ENCODE data around the gene WDFY4.

Gene WDFY4

DNA sequence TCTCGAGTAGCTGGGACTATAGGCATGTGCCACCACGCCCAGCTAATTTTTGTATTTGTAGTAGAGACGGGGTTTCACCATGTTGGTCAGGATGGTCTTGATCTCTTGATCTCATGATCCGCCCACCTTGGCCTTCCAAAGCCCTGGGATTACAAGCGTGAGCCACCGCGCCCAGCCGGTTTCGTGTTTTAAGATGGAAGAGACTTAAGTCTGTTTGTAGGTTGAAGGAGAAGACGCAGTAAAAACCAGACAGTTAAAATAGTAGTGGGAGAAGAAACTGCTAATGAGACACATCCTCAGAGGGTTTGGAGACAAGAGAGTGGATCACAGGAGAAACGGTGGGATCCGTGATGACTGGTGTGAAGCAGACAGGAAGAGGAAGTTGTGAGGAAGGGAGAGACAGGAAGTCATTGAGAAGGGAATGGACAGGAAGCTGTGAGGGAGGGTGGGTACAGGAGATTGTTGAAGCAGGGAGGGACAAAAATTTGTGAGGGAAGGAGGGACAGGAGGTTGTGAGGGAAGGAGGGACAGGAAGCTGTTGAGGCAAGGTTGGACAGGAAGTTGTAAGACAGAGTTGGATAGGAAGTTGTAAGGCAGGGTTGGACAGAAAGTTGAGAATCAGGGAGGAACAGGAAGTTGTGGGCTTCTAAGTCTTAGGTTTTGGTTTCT, 115.5 kb downstream of the WDFY4 start:
- peak in 1 of 5 experiments; percentile 79 for DNase-seq

DNA sequence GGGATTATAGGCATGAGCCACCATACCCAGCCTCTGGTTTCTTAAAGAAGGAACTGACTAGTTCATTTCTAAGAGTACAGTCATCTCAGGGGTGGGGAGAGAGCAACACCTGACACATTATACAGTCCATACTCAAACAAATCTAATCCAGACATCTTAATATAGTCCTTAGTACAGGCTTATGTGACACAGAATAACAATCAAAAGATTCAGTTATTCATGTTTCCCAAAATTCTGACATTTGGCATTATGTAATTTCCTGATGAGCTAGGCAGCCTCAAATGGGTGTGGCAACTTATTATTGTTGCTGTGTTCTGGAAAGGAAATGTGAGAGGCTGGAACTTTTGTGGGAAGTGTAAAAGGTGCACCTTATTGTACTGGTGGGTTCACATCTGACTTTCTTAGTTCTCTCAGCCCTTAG, 116.3 kb downstream of the WDFY4 start:
- DNase-seq, result no peak

DNA sequence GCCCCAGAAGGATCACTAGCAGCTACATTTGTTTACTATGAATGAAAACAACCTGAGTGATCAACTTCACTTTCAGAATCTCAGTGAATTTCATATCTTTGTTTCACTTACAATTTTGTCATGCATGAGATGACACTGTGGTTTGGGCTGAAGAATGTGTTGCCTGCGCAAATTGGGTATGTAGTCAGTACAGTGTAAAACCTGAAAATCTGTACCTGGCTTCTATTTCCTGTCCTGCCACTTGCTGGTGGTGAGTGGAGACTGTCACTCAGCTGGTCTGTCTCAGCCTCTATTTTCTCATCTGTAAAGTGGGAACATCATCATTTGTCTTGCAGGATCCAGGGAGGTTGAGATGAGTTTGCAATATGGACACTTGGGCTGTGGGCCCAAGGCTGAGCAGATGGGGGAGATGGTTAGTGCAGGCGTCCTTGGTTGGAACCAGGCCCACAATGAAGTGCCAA, 118.0 kb downstream of the WDFY4 start:
- peak in 1 of 5 experiments; percentile 72 for DNase-seq

DNA sequence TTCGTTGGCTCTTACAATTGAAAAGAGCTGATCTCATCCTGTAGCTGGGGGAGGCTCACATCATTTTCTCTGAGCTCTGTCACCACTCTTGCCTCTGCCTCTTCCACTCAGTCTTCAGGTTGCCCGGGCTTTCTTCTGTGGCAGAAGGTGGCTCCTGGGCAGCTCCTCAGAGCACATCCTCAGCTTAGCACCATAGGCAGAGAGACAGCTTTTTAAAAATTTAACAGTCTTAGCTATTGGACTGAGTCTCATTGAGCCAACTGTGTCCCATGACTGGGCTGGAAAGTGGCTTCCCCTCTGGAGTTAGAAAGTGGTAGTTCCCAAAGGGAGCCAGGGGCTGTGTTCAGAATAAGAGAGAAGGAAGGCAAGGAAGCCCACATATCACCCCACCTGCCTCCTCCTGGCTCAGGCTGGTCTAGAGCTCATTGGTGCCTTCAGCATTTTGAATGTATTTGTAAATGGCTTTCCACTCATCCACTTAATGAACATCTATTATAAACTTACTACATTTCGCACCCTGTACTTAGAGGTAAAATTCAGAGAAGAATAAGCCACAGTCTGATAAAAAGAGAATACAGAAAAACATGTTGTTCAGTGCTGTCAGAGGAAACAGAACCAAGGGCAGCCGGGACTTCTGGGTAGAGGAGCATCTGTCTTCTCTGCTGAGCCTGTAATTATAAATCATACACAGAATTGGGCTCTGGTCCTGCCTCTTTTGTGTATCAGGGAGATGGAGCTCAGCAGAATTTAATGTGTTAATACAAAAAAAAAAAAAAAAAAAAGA, 119.3 kb downstream of the WDFY4 start:
- no peak for DNase-seq

DNA sequence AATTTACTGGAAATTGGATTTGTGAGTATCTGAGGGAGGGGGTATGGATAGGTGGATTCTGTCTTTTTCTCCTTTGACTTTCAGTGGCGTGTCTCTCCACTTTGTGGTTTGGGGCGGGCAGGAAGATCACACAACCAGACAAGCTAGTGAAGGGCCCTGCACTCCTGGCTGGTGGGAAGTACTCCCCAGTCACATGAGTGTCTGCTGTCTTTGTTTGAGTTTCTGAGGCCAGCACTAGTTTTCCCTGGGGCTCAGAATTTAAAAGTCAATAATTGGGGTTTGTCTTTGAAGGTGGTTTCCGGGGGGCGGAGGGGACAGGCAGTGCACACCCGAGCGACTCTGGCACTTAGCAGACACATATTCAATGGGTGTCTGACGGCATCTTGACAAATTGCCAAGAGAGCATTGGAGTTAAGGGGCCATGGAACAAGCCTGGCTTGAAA, 120.1 kb downstream of the WDFY4 start:
- peak in 1 of 5 experiments; percentile 13 for DNase-seq

DNA sequence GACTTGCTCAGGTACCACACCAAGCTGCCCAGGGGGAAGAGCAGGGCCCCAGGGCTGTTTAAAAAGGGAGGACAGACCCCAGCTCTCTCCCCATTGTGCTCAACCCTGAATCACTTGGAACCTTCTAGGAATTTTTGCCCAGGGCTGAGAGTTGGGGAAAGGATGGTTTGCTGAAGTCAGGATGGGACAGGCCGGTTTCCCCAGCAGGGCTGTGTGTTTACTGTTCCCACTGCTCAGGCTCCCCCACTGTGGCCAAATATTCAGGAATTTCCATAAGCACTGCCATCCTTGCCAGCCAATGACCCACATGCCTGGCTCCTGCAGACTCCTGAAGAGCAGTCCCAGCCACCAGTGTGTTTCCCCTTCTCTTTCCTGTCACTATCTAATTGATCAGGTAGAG, 120.7 kb downstream of the WDFY4 start:
- DNase-seq, result no peak

DNA sequence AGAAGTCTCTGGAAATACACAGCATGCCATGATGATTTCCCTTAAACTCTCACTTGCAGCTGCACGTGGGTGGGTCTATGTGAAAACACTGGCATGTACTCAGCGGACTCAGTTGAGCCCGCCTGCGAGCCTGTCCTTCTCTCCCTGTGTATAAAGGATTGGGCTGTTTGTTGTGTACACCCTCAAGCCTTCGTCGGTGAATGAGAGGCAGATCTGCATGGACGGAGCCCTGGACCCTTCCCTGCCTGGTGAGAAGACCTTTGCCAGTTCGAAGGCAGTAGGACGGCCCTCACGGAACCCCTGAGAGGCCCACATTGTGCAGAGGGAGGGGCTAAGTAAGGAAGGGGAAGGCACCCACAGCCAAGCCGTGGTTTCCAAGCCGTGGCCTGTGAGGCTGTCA, 121.2 kb downstream of the WDFY4 start:
- DNase-seq, result no peak

DNA sequence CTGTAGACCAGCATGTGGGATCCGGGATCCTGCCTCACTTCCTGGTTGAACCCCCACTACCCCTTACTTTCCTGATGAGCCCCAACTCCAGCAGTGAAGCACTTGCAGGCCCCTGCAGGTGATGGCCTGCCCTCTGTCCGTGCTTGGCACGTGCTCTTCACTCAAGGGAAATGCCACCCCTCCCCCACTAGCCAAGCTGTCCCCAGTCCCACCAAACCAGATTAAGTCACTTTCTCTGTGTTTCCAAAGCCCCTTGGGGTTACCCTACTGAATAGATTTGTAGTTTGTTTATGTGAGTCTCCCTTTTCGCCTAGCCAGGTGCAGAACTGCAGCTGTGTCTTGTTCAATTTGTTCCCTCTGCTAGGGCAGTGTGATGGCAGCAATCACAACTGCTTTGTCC, 121.7 kb downstream of the WDFY4 start:
- DNase-seq, result no peak

DNA sequence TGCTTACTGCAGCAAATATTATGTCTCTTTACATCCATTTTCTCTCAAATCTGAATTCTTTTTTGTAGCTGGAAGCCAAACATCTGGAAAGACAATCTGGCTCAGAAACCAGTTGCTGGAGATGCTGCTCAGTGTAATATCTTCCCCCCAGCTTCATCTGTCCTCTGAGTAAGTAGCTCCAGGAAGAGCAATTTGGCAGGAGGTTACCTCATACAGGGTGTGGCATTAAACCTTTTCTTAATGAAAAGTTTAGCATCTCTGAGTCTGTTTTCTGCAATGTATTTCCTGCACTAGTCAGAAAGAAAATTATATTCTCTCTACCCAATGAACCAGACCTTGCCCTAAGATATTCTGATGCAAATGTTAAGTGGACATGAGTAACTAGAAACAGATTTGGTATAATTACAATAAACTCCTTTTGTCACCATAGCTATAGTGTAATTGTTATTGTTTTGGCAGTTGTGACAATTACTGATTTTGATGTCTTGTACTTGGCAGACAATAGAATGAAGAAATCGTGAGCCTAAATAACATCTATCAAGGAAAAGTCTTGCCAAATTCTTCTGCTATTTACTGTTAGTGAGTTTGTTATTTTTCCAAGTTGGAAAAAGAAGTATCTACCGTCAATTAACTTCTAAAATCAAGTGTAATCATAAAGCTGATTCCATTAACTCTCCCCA, 123.3 kb downstream of the WDFY4 start:
- DNase-seq, result no peak

DNA sequence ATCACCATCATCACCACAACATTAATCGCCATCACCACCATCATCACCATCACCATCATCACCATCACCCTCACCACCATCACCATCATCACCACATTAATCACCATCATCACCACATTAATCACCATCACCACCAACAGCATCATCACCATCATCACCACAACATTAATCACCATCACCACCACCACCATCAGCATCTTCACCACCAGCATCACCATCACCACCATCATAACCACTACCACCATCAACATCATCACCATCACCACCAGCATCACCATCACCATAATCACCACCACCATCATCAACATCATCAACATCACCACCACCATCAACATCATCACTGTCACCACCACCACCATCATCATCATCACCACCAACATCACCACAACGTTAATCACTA, 124.6 kb downstream of the WDFY4 start:
- peak in 1 of 5 experiments; percentile 19 for DNase-seq

DNA sequence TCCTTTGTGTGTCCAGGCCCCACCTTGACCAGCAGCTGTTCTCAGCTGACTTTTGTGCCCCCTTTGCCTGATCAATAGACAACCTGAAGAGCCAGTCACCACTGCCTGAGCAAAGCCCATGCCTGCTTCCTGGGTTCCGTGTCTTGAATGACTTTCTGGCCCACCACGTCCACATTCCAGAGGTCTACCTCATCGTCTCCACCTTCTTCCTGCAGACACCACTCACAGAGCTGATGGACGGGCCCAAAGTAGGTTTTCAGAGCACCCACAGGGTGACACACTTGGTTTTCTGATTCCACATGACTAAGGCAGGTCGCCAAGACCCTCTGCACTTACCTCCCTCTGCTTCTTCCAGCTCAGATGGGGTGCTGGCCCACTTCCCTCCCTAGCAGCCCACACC, 126.8 kb downstream of the WDFY4 start:
- no peak for DNase-seq

DNA sequence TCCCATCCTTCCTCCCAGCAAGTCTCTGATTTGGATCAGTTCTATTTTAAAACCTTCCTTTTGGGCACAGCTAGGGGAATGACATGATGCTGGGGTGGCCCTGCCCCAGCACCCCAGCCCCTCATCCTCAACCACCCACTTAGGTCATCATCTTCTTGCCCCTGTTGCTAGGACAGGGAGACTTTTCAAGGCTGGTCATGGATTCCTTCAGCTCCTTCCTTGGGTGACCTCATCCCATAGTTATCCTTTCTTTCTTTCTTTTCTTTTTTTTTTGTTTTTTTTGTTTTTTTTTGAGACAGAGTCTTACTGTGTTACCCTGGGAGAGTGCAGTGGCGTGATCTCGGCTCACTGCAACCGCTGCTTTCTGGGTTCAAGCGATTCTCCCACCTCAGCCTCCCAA, 127.2 kb downstream of the WDFY4 start:
- DNase-seq, result no peak

DNA sequence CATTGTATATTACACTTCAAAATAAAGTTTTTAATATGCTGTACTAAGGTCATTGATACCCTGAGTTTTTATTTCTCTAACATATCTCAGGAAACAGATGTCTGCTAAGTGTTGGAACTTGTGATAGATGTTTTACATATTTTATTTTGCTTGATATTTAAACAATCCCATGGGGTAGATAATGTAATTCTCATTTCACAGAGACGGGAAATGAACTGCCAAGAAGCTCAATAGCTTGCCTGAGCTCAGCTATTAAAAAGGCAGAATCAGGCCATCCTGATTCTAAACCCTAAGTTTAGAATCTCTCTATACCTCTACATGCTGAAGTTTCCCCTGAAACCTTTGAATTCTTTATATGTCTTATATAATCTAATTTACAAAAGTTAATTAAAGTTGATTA, 128.6 kb downstream of the WDFY4 start:
- no peak for DNase-seq

DNA sequence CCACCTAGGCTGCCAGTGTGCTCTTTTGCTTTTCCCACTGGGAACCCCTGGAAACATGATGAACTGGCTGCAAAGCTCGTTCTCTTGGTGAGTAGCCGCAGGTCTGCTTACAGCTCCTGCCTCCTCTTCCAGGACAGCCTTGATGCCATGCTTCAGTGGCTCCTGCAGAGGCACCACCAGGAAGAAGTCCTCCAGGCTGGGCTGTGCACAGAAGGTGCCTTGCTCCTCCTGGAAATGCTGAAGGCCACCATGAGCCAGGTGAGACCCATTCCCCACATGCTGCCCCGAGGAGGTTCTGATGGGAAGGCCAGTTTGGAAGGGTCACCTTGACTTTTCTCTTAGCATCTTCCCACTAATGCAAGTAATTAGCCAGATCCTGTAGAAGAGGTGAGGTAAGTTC, 129.2 kb downstream of the WDFY4 start:
- DNase-seq, result no peak

DNA sequence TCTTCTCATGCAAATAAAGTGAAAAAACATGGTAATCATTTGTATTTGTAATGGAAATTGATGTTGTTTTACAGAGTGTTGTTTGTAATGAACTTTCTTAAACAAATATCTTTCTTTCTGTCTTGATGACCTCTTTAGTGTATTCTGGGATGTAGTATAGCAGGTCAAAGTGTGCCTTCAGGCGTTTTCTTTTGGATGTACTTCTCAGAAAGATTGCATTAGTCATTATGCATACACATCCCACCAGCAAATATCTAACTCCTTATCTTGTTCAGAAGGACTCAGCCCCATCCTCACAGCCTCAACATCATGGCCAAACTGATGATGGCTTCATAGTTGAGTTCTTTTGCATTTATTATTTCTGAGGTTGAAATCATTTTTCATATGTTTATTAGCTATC, 130.3 kb downstream of the WDFY4 start:
- DNase-seq, result no peak

DNA sequence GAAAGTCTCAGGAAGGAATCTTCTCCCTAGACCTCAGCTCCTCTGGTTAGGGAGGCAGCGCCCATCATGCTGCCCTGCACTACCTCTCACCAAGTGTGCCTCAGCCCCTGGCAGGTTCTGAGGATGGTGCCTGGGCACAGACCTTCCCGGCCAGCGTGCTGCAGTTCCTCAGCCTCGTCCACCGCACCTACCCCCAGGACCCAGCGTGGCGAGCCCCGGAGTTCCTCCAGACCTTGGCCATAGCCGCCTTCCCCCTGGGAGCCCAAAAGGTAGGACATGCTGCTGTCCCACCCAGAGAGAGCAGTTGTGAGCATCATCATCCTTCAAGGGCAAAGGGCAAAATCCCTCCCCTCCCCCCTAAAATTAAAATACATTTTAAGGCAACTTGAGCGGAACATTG, 132.5 kb downstream of the WDFY4 start:
- no peak for DNase-seq

DNA sequence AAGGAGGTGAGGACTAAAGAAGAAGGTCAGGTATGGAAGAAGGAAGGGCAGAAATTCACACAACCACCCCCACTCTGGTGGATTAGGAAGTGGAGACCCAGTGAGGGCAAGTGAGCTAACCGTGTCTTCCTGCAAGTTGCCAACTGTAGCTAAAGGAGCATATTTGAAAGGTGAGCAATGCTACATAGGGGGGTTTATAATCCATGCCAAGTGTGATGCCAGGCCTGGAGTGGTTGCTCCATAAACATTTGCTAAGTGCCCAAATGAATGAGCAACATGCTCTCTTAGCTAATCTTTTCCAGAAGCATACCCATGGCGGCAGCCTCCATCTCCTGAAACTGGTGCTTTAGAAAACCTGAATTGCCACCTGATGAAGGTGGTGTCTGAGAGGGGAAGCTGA, 133.4 kb downstream of the WDFY4 start:
- no peak for DNase-seq

DNA sequence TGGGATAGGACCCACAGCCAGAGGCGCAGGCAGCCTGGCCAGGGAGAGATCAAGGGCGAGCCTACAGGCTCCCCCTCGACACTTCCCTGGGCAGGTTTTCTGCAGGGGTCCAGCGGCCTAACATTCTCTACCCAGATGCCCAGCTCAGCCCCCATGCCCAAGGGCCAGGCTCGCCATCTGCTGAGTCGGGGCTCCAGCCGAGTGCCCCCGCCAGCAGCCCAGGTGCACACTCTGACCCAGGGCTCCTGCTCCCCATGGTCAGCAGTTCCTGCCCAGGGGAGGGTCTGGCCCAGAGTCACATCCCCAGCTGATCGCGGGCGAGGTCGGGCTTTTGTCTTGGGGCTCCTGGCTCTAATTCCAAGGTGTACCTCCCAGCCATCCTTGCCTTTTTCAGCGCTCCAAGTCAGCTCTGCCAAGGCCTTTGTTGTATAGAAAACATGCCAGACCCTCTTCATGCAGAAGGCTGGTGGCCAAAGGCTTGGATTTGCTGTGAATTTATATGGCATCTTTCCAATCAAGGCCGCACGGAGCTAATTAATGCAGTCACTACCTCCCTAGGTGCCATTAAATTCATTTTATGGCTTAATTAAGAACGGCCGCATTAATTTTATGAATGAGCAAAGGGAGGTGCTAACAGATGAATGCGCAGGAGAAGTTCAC, 134.3 kb downstream of the WDFY4 start:
- no peak for DNase-seq

DNA sequence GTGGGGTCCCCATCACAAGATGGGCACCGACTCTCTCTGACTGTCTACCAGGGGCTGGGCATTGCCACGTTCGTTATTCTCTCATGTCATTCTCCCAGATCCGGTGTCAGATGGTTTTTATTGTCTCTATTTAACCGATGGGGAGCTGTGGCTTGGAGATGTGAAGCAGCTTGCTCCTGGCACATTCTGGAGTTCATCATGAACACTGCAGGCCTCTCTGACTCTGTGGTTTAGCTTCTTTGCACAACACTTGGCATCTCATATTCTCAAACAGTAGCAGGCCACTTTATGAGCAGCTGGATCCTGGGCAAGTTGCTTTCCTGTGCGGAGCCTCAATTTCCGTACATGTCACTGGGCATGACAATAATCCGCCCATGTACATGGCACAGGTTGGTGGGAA, 135.1 kb downstream of the WDFY4 start:
- no peak for DNase-seq

DNA sequence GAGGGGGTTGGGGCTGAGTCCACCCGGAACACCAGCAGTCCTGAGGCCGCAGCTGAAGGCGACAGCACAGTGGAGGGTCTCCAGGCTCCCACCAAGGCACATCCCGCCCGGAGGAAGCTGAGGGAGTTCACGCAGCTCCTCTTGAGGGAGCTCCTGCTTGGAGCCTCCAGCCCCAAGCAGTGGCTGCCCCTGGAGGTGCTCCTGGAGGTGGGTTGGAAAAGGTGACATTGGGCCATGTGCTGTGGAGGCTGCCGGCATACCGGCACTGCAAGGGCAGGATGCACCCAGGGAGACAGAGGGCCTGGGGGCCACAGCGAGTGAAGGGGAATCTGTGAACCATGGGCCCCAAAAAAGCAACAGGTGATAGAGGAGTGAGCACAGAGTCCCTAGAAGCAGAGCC, 135.6 kb downstream of the WDFY4 start:
- no peak for DNase-seq

DNA sequence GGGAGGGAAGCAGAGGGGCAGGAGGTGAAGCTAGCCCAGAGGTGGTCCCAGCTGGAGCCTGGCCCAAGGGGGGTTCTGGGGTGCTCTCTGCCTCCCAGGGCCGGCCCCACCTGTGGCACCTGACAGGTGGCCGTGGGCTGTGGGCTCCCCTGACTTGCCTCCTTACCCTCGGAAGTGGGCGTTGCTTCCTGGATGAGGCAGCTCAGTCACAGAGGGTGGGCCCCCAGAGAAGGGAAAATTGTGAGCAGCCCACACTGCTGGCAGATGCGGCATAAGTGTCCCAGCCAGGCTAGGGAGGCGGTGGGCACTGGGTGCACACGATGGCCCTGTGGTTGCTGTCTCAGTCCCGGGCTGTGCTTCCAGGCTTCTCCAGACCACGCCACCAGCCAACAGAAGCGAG, 136.0 kb downstream of the WDFY4 start:
- DNase-seq, result no peak

DNA sequence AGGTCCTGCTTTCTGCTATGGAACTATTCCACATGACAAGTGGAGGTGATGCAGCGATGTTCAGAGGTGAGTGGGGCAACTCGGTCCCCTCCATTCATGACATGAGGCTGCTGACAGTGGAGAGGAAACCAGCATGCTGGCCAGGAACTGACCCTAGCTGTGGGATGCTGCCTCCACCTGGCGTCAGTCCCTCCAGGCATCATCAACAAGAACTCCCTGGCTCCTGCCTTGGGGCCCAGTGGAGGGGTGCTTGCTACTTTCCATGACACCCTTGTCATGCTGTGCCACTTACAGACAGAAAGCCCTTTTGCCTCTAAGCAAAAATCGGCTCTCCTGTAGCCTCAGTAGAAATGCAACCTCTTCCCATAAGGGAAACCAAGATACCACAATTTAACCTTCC, 136.4 kb downstream of the WDFY4 start:
- DNase-seq, result no peak

DNA sequence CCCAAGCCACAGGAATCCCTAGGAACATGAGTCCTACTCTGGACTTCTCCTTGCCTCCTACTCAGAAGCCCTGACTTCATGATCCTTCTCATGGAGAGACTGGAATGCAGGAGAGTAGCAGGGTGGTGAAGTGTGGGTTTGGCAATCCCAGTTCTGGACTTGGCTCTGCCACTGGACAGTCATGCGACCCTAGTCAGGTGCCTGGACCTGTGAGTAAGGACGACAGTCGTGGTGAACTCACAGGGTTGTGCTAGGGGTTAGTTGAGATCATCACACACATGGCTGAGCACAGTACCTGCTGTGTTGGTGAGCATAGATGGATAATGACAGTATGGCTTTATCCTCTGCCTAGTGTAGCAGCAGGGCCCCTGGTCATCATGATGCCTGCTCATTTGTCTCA, 137.0 kb downstream of the WDFY4 start:
- DNase-seq, result no peak
